ENCODE measurements around the gene MAST1.
A peak's percentile ranks its signal among the peaks of the same experiment; 100 is the strongest.

Gene MAST1

GRCh38 chr19:12867120-12868099 is 29.1 kb downstream of the MAST1 start:
- DNase-seq (ENCODE audit: low read depth in 2 of 3, low spot score in 1 of 3): peak; percentile 46 to 59 (median 49)

DNA sequence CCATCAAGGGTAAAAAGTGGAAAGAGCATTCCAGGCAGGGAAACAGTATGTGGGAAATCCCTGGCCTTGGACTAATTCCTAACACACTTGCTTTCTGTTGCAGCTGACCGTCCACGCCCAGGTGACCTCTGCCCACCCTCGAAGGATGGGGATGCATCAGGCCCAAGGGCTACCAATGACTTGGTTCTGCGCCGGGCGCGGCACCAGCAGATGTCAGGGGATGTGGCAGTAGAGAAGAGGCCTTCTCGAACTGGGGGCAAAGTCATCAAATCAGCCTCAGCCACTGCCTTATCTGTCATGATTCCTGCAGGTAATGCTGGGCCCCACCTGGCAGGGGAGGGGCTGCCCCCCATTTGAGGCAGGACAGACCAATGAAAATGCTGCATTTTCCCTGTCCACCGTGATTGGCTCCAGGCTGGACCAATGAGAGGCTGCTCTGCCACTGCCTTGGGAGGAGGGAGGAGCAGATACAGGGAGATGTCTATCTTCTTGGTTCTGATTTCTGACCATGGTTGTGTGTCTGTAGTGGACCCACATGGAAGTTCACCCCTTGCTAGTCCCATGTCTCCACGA is 30.3 kb downstream of the MAST1 start:
- no peak for DNase-seq (ENCODE audit: low read depth in 2 of 3, low spot score in 1 of 3)

DNA sequence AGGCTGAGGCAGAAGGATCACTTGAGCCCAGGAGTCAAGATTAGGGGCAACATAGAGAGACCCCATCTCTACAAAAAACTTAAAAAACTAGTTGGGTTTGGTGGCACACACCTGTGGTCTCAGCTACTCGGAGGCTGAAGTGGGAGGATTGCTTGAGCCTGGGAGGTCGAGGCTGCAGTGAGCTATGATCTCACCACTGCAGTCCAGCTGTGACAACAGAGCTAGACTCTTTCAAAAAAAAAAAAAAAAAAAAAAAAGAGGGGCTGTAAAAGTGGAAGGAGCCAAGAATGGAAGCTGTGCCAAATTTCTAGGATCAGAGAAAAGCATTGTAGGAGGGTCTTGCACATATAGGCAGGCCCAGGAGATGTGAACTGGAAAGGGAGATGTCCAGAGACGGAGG is 33.4 kb downstream of the MAST1 start:
- no peak for DNase-seq (ENCODE audit: low read depth in 2 of 3, low spot score in 1 of 3)

DNA sequence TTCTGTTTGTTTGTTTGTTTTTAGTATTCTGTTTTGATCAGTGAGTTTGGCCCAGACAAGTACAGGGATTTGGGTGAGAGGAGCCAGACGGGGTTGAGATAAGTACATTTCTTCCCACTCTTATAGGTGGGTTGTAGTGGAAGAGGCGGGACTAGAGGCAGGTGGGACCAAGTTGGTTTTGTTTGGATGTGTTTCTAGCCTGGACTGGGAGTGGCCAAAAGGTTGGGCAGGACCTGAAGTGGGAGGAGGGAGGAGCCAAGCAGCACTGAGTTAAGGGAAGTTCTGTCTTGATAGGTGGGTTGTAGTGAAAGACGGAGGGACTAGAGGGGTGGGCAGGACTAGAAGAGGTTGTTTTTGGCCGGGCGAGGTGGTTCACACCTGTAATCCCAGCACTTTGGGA is 33.9 kb downstream of the MAST1 start:
- no peak for DNase-seq (ENCODE audit: low read depth in 2 of 3, low spot score in 1 of 3)

- DNase-seq (ENCODE audit: low read depth in 2 of 3, low spot score in 1 of 3): peak; percentile 43 to 63 (median 61)
These were observed 34.9 kb downstream of the MAST1 start for GRCh38 chr19:12872941-12873890.

DNA sequence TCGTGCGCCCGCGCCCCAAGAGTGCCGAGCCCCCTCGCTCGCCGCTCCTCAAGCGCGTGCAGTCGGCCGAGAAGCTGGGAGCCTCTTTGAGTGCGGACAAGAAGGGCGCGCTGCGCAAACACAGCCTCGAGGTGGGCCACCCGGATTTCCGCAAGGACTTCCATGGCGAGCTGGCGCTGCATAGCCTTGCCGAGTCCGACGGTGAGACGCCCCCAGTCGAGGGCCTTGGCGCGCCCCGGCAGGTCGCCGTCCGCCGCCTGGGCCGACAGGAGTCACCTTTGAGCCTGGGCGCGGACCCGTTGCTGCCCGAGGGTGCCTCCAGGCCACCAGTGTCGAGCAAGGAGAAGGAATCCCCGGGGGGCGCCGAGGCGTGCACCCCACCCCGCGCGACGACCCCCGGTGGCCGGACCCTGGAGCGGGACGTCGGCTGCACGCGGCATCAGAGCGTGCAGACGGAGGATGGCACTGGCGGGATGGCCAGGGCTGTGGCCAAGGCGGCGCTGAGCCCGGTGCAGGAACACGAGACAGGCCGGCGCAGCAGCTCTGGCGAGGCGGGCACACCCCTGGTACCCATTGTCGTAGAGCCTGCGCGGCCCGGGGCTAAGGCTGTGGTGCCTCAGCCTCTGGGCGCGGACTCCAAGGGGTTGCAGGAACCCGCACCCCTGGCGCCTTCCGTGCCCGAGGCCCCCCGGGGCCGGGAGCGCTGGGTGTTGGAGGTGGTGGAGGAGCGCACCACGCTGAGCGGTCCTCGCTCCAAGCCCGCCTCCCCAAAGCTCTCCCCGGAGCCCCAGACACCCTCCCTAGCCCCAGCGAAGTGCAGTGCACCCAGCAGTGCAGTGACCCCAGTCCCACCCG is 35.8 kb downstream of the MAST1 start:
- no peak for DNase-seq (ENCODE audit: low read depth in 2 of 3, low spot score in 1 of 3)

- no peak for DNase-seq (ENCODE audit: low read depth in 2 of 3, low spot score in 1 of 3)
These were observed 36.8 kb downstream of the MAST1 start for GRCh38 chr19:12875086-12875485.

DNA sequence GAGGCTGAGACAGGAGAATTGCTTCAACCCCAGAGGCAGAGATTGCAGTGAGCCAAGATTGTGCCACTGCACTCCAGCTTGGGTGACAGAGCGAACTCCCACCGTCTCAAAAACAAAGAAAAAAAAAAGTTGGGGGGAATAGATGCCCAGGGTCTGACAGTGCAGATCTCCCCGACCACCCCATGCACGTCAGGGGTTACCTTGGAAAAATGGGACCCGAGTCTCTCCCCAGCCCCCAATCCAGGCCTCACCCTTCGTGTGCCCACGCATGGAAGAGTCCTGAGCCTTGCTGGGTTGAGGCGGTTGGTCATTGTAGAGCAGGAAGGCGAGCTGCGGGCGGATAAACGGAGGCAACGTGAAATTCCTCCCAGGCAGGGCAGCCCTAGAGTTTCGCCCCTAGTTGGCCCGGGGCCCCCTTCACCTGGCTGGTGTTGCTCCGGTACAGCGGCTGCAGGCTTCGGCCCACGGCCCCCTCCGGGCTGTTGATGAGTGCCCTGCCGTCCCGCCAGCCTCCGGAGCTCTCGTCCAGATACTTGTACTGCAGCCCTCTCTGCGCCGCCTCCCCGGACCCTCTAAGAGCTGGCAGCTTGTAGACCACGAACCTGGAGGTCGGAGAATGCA is 42.3 kb downstream of the MAST1 start:
- DNase-seq (ENCODE audit: low read depth in 2 of 3, low spot score in 1 of 3): no peak

- peak; percentile 83 to 95 (median 84) for DNase-seq (ENCODE audit: low read depth in 2 of 3, low spot score in 1 of 3)
These were observed 43.0 kb downstream of the MAST1 start, which contains the start of gene DNASE2 for GRCh38 chr19:12881172-12881808. TSS of gene DNASE2 (minus strand) at chr19:12881449. CDS start at chr19:12881375, 74 bp downstream.

- DNase-seq (ENCODE audit: low read depth in 2 of 3, low spot score in 1 of 3): no peak
These were observed 44.3 kb downstream of the MAST1 start for GRCh38 chr19:12882589-12882988.

DNA sequence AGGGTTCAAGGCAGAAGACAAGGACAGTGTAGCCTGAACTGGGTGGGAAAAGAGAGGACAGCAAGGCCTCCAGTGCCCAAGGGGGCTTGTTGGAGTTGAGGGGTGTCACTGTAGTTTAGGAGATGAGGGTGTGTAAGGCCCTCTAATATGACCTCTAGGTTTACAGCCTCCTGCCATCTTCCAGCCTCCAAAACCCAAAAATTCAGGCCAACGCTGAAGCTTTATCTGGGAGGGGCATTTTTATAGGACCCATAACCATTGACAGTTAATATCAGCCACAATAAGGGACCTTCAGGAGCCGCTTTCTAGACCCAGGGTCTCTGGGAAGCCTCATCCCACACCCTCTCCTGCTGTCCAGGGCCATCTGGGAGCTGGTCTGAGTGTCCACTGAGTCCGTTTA is 45.9 kb downstream of the MAST1 start:
- no peak for DNase-seq (ENCODE audit: low read depth in 2 of 3, low spot score in 1 of 3)

DNA sequence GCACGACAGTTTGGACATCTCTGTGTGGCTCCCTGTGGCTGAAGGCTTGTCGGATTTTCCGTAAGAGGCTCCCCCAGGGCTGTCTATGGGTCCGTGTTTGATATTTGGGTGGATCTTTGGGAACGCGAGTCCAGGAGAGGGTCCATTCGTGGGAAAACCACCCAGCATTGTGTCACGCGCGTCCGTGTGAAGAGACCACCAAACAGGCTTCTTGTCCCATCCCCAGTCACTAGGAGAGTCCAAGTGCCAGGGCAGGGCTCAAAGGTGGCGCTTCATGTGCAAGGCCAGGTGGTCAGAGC is 46.3 kb downstream of the MAST1 start:
- no peak for DNase-seq (ENCODE audit: low read depth in 2 of 3, low spot score in 1 of 3)

- peak; percentile 85 to 91 (median 85) for DNase-seq (ENCODE audit: low read depth in 2 of 3, low spot score in 1 of 3)
These were observed 46.8 kb downstream of the MAST1 start for GRCh38 chr19:12884926-12885748.

GRCh38 chr19:12885749-12886650 is 47.7 kb downstream of the MAST1 start:
- DNase-seq (ENCODE audit: low read depth in 2 of 3, low spot score in 1 of 3): no peak

DNA sequence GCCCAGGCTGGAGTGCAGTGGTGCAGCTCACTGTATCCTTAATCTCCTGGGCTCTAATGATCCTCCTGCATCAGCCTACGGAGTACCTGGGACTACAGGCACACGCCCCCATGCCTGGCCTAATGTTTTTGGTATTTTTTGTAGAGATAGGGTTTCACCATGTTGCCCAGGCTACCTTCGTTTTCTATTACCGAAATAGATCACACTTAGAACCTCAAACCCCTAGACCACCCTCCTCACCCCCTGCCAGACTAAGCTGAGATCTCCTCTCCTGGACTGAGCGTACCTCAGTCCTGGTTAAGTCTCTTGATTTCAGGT is 48.3 kb downstream of the MAST1 start:
- DNase-seq (ENCODE audit: low read depth in 2 of 3, low spot score in 1 of 3): no peak

DNA sequence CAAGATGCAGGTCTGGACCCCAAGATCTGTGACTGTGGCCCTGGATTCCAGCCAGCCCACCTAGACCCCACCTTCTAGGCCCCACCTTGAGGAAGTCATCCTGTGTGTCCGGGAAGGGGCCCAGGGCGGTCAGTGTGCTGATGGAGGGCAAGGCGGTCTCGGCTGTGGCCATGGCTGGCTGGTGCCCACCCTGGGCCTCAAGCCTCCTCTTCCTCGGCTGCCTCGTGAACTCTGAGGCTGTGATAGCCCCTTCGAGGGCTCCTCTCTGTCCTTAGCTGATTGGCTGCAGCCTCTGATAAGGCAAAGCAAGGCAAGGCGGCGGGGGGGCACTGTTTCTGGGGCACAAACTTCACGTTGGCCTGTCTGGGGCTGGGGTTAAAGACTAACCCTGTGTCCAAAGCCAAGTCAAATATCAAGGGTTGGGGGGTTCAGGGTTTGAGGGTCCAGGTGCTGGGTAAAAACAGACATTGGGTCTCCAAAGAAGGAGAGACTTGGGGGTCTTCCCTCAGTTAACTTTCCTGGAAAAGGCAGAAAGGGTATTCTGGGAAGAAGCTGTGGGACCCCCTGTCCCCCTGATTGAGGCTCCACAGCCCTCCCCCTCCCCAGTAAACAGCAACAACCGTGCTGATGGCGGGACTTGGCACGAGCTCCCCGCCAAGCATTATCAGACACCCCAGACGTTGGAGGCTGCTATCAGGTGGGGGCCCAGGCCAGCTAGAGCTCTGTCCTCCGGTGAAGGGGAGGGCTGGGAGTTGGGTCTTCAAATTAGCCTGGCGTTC is 48.8 kb downstream of the MAST1 start, which contains the start of gene KLF1:
KLF1 (minus strand) TSS at position 233 of the 779 bp plus-strand sequence; CDS start at position 172, 61 bp downstream.
- no peak for DNase-seq (ENCODE audit: low read depth in 2 of 3, low spot score in 1 of 3)

Measured in stimulated activated CD4-positive, alpha-beta T cell treated with anti-CD3 and anti-CD28 coated beads, Interleukin-12 subunit alpha, Interleukin-12 subunit beta, amount 100 ng/mL, for 48 hours (primary cell).